CD4-positive, alpha-beta T cell (primary cell): ENCODE results near the gene PIP5K1C. TPM values are rescaled to one million over a fixed set of nuclear protein-coding genes. Genes with fewer than 3 reads are reported as not detected.

Experiments used
- ATAC-seq: fragments of 200-7000 bp; cut with Tn5 transposase; one replicate; pipeline ENCODE4 v1.10.0; 2022; ENCODE audit warnings: mild to moderate bottlenecking; ENCODE audit not compliant: poor library complexity
- CTCF ChIA-PET: fragments of 350-600 bp; sonication (Branson Sonifier 250); formaldehyde crosslinking; loops from one replicate; lab custom pipeline; 2021; ENCODE audit warnings: antibody characterized with exemption, inconsistent platforms; lab: Charles Lee
- POLR2A ChIA-PET: fragments of 350-600 bp; sonication (Branson Sonifier 250); formaldehyde crosslinking; loops from one replicate; lab custom pipeline; 2021; ENCODE audit warnings: antibody characterized with exemption, inconsistent platforms; lab: Charles Lee
- DNase-seq, 14 experiments: peaks; one replicate each; pipeline ENCODE4 v3.0.0-alpha.2; 2013 to 2020; ENCODE audit warnings: mixed read lengths in 2 of 14
- H3K27ac ChIP-seq, 2 donors: one replicate each; pipeline versions ENCODE4 v1.5.1 to v1.7.0; 2013; ENCODE audit warnings: low read length in 2 of 2, low read depth in 1 of 2, mild to moderate bottlenecking in 1 of 2
- H3K27me3 ChIP-seq, 2 experiments: 1 replicate in 1 of 2; 2 replicates in 1 of 2; pipeline versions ENCODE4 v1.6.1 to v1.7.0; 2013; ENCODE audit warnings: low read length in 2 of 2, control low read depth in 1 of 2, mild to moderate bottlenecking in 1 of 2, moderate library complexity in 1 of 2; ENCODE audit not compliant: insufficient read depth in 2 of 2, control insufficient read depth in 1 of 2
- H3K36me3 ChIP-seq: one replicate; pipeline ENCODE4 v1.6.1; 2013; ENCODE audit warnings: low read length, control low read depth; ENCODE audit not compliant: insufficient read depth
- H3K4me1 ChIP-seq: one replicate; pipeline ENCODE4 v1.6.1; 2013; ENCODE audit warnings: low read length, control low read depth; ENCODE audit not compliant: insufficient read depth
- H3K4me3 ChIP-seq: one replicate; pipeline ENCODE4 v1.5.1; 2013; ENCODE audit warnings: mild to moderate bottlenecking, low read length, moderate library complexity
- H3K9me3 ChIP-seq, 2 experiments: 1 replicate in 1 of 2; 2 replicates in 1 of 2; pipeline versions ENCODE4 v1.6.1 to v1.7.0; 2013; ENCODE audit warnings: low read length in 2 of 2, mild to moderate bottlenecking in 2 of 2, control low read depth in 1 of 2, moderate library complexity in 1 of 2; ENCODE audit not compliant: control insufficient read depth in 1 of 2, insufficient read depth in 1 of 2
- H3K27ac Mint-ChIP-seq: one replicate; pipeline ENCODE4 v1.8.0; 2020; ENCODE audit warnings: mixed read lengths
- H3K27me3 Mint-ChIP-seq: one replicate; pipeline ENCODE4 v1.8.0; 2021; ENCODE audit warnings: mixed read lengths
- H3K36me3 Mint-ChIP-seq: one replicate; pipeline ENCODE4 v1.8.0; 2021; ENCODE audit warnings: low read depth, mixed read lengths
- H3K4me1 Mint-ChIP-seq: one replicate; pipeline ENCODE4 v1.8.0; 2021; ENCODE audit warnings: low read depth, mixed read lengths
- H3K4me3 Mint-ChIP-seq: one replicate; pipeline ENCODE4 v1.8.0; 2020; ENCODE audit warnings: mild to moderate bottlenecking, mixed read lengths
- H3K9me3 Mint-ChIP-seq: one replicate; pipeline ENCODE4 v1.8.0; 2020; ENCODE audit warnings: mixed read lengths
- CTCF ChIP-seq: fragments of 200-600 bp; IDR thresholded peaks from one replicate; pipeline ENCODE4 v1.8.0; 2022; ENCODE audit warnings: antibody characterized with exemption, mild to moderate bottlenecking
- intact Hi-C, 2 experiments: fragments of 100-400 bp; cut with DNase I in 1 of 2; cut with micrococcal nuclease in 1 of 2; formaldehyde crosslinking; loops; one replicate each; pipeline versions ENCODE4 v1.15.1 to v1.9.0; 2023 to 2025; cut with DNase I, micrococcal nuclease
- total RNA-seq, 174 experiments: library from RNA in 2 of 174; stranded (reverse) in 2 of 174; gene quantifications; one replicate each; pipeline ENCODE4 v1.2.3 and lab custom pipeline; 2021 to 2026

Gene PIP5K1C
- total RNA-seq, 2 experiments from 2014 or later = 14.7 to 15.5 TPM

GRCh38 chr19:3620817-3621547 is 79.3 kb downstream of the PIP5K1C start:
- CTCF ChIA-PET = no interaction called here
- H3K36me3 ChIP-seq = peaks cover 48% of the 10 kb centered on the region
- TF ChIP-seq CTCF = no peak
- no peak overlapping the region for H3K27ac Mint-ChIP-seq
- no peak overlapping the region for H3K4me3 Mint-ChIP-seq
- POLR2A ChIA-PET = no interaction called here
- H3K27me3 ChIP-seq = no peaks in the 10 kb centered on the region
- intact Hi-C loops = no loop called here
- peaks cover 35% of the 10 kb centered on the region for H3K4me1 ChIP-seq
- no peaks in the 10 kb centered on the region for H3K27me3 Mint-ChIP-seq
- ATAC-seq (no peak), DNase-seq (no peak)
- H3K36me3 Mint-ChIP-seq = peaks cover 30% of the 10 kb centered on the region
- no peaks in the 10 kb centered on the region for H3K9me3 ChIP-seq
- no peak overlapping the region for H3K27ac ChIP-seq
- H3K4me1 Mint-ChIP-seq = peaks cover 17% of the 10 kb centered on the region
- no peaks in the 10 kb centered on the region for H3K9me3 Mint-ChIP-seq
- H3K4me3 ChIP-seq = no peak overlapping the region

GRCh38 chr19:3620145-3620816 is 80.0 kb downstream of the PIP5K1C start:
- no peak for TF ChIP-seq CTCF
- H3K4me3 ChIP-seq = no peak overlapping the region
- POLR2A ChIA-PET = no interaction called here
- no peak overlapping the region for H3K4me3 Mint-ChIP-seq
- no peaks in the 10 kb centered on the region for H3K27me3 ChIP-seq
- H3K4me1 Mint-ChIP-seq = peaks cover 14% of the 10 kb centered on the region
- H3K9me3 Mint-ChIP-seq = no peaks in the 10 kb centered on the region
- H3K9me3 ChIP-seq = no peaks in the 10 kb centered on the region
- peaks cover 30% of the 10 kb centered on the region for H3K36me3 Mint-ChIP-seq
- CTCF ChIA-PET = no interaction called here
- H3K4me1 ChIP-seq = peaks cover 28% of the 10 kb centered on the region
- ATAC-seq (no peak), DNase-seq (no peak)
- no peaks in the 10 kb centered on the region for H3K27me3 Mint-ChIP-seq
- H3K27ac ChIP-seq = no peak overlapping the region
- H3K27ac Mint-ChIP-seq = no peak overlapping the region
- intact Hi-C loops = no loop called here
- H3K36me3 ChIP-seq = peaks cover 51% of the 10 kb centered on the region

GRCh38 chr19:3619631-3620012 is 80.6 kb downstream of the PIP5K1C start:
- TF ChIP-seq CTCF = no peak
- DNase-seq = no peak
- intact Hi-C loops = loop anchor here in 1 of 2 experiments (2.0 kb wide), 1 partner anchor 75 kb away; no protein-coding TSS in a partner anchor
- Histone ChIP-seq H3K9me3 (no peaks in the 10 kb centered on the region), H3K4me1 (peaks cover 22% of the 10 kb centered on the region), H3K27me3 (no peaks in the 10 kb centered on the region), H3K36me3 (peaks cover 54% of the 10 kb centered on the region), H3K4me3 (no peak overlapping the region), H3K27ac (no peak overlapping the region)
- Mint-ChIP-seq H3K4me1 (peaks cover 13% of the 10 kb centered on the region), H3K36me3 (peaks cover 29% of the 10 kb centered on the region), H3K4me3 (no peak overlapping the region), H3K27me3 (no peaks in the 10 kb centered on the region), H3K27ac (no peak overlapping the region), H3K9me3 (no peaks in the 10 kb centered on the region)
- ATAC-seq = no peak
- CTCF ChIA-PET = no interaction called here
- POLR2A ChIA-PET = no interaction called here
